ENCODE results near the gene AMBP.

The AMBP gene

GRCh38 chr9:114123031-114123977, 45.2 kb upstream of the AMBP start:
- ChIA-PET POLR2A (no interaction called here), CTCF (interaction anchor here (1.4 to 2.9 kb wide), 3 partner anchors 14 to 181 kb away, joined by 3 to 27 read pairs (median 11); no protein-coding TSS in a partner anchor)
- no peak overlapping the region for H3K4me3 ChIP-seq (ENCODE audit: low read depth, low read length)
- no peak for TF ChIP-seq CTCF (IDR thresholded peaks at IDR 0.05; ENCODE audit: insufficient read depth, low read length, missing control alignments)
- no peak for DNase-seq (ENCODE audit: low read depth, low spot score)

- no peak for TF ChIP-seq CTCF (IDR thresholded peaks at IDR 0.05; ENCODE audit: insufficient read depth, low read length, missing control alignments)
- DNase-seq (ENCODE audit: low read depth, low spot score), result no peak
- ChIA-PET POLR2A (interaction anchor here (0.5 to 0.6 kb wide), 2 partner anchors 11 to 233 kb away, joined by 3 to 4 read pairs; no protein-coding TSS in a partner anchor), CTCF (interaction anchor here (1.1 to 2.9 kb wide), 5 partner anchors 13 to 182 kb away, joined by 3 to 27 read pairs (median 4); partner anchors contain the start of gene COL27A1)
- H3K4me3 ChIP-seq (ENCODE audit: low read depth, low read length), result no peak overlapping the region
Measured at GRCh38 chr9:114122136-114123027, 44.3 kb upstream of the AMBP start.

- POLR2A ChIA-PET, result interaction anchor here (0.5 to 0.6 kb wide), 2 partner anchors 10 to 234 kb away, joined by 3 to 4 read pairs; no protein-coding TSS in a partner anchor
- no peak for DNase-seq (ENCODE audit: low read depth, low spot score)
- no peak overlapping the region for H3K4me3 ChIP-seq (ENCODE audit: low read depth, low read length)
- CTCF ChIA-PET, result interaction anchor here (1.0 to 2.9 kb wide), 5 partner anchors 12 to 169 kb away, joined by 3 to 27 read pairs (median 4); partner anchors contain the start of gene COL27A1
- no peak for TF ChIP-seq CTCF (IDR thresholded peaks at IDR 0.05; ENCODE audit: insufficient read depth, low read length, missing control alignments)
Measured at GRCh38 chr9:114121227-114122135, 43.4 kb upstream of the AMBP start.

- ChIA-PET CTCF (interaction anchor here (0.8 to 16.2 kb wide), 6 partner anchors 11 to 171 kb away, joined by 3 to 686 read pairs (median 16); no protein-coding TSS in a partner anchor), POLR2A (no interaction called here)
- no peak overlapping the region for H3K4me3 ChIP-seq (ENCODE audit: low read depth, low read length)
- TF ChIP-seq CTCF (IDR thresholded peaks at IDR 0.05; ENCODE audit: insufficient read depth, low read length, missing control alignments), result no peak
- no peak for DNase-seq (ENCODE audit: low read depth, low spot score)
Measured at GRCh38 chr9:114120192-114121014, 42.3 kb upstream of the AMBP start.
